AG10803 (cell line): ENCODE measurements around the gene CTNNBIP1.
"Not testable (repeated sequence)": the region's sequence is repeated elsewhere in the genome, so short reads cannot be mapped to it uniquely, and the experiment has no call there.

Experiments
- DNase-seq: peaks from one replicate; pipeline ENCODE4 v3.0.0; 2010; ENCODE audit warnings: low read depth
- H3K4me3 ChIP-seq: 2 replicates; pipeline ENCODE4 v1.5.1; 2011; ENCODE audit warnings: mild to moderate bottlenecking, low read length, control low read depth
- TF ChIP-seq, protein P1 (sequence below): conservative IDR thresholded peaks from 2 replicates; pipeline ENCODE4 v1.5.1; 2011; ENCODE audit warnings: mild to moderate bottlenecking, low read length, control low read depth, inconsistent platforms

CTNNBIP1 gene

DNA sequence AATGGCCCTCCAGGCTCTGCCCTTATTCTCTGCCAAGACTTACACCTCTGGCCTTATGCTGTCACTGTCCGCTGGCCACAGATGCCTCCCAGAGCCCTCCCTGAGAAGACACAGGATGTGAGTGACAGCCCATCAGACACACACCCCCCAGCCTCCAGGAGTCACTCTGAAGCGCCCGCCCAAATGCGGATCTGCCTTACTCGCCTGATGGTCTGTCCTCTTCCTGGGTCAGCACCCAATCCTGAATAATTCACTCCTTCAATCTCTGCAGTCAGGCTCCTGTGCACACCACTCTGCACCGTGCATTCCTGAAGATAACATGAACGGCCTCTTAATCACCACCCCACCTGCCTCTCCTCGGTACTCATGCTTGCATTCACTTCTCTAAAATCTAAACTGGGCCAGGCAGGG, 101.0 kb downstream of the CTNNBIP1 start:
- DNase-seq = no peak
- no peak overlapping the region for H3K4me3 ChIP-seq
- TF ChIP-seq, protein P1, sequence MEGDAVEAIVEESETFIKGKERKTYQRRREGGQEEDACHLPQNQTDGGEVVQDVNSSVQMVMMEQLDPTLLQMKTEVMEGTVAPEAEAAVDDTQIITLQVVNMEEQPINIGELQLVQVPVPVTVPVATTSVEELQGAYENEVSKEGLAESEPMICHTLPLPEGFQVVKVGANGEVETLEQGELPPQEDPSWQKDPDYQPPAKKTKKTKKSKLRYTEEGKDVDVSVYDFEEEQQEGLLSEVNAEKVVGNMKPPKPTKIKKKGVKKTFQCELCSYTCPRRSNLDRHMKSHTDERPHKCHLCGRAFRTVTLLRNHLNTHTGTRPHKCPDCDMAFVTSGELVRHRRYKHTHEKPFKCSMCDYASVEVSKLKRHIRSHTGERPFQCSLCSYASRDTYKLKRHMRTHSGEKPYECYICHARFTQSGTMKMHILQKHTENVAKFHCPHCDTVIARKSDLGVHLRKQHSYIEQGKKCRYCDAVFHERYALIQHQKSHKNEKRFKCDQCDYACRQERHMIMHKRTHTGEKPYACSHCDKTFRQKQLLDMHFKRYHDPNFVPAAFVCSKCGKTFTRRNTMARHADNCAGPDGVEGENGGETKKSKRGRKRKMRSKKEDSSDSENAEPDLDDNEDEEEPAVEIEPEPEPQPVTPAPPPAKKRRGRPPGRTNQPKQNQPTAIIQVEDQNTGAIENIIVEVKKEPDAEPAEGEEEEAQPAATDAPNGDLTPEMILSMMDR = no peak

- no peak overlapping the region for H3K4me3 ChIP-seq
- TF ChIP-seq, protein P1 = no peak
- DNase-seq = no peak
Observed at GRCh38 chr1:9808459-9808858, 101.6 kb downstream of the CTNNBIP1 start.

DNA sequence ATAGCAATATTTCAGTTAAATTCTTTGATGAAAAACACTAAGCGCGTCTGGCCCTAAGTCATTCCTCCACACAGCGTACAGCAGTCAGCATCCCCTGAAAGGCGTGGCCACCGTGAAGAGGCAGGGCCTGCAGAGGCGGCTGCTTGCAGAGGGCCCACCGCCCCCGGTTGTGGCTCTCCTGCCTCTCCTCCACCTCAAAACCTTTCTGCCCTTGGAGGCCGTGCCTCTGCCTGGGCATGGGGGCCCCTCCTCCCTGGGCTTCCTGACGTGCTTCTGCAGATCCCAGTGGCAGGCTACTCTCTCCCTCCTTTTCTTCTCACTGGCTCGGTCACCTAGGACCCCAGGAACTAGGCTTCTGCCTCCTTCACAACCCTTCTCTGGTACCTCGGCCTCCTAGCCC, 102.5 kb downstream of the CTNNBIP1 start:
- no peak for DNase-seq
- H3K4me3 ChIP-seq = no peak overlapping the region
- TF ChIP-seq, protein P1 = no peak

GRCh38 chr1:9805972-9806371, 104.1 kb downstream of the CTNNBIP1 start:
- DNase-seq, H3K4me3 ChIP-seq: not testable (repeated sequence)

- no peak overlapping the region for H3K4me3 ChIP-seq
- DNase-seq = no peak
- TF ChIP-seq, protein P1 = no peak
Observed at GRCh38 chr1:9805006-9805508, 105.0 kb downstream of the CTNNBIP1 start.

GRCh38 chr1:9803003-9803918, 106.8 kb downstream of the CTNNBIP1 start:
- H3K4me3 ChIP-seq, DNase-seq: not testable (repeated sequence)

GRCh38 chr1:9801909-9802308, 108.2 kb downstream of the CTNNBIP1 start:
- TF ChIP-seq, protein P1 = no peak
- no peak for DNase-seq
- no peak overlapping the region for H3K4me3 ChIP-seq
